HEK293 (cell line): ENCODE data around the gene RAB42.

Source experiments
- BCL11B ChIP-seq: fragments of 450-650 bp; formaldehyde crosslinking; IDR thresholded peaks from 2 replicates; pipeline ENCODE4 v1.5.1; 2016; ENCODE audit warnings: low read depth, missing biosample characterization, missing genetic modification characterization
- FEZF1 ChIP-seq: fragments of 450-650 bp; formaldehyde crosslinking; IDR thresholded peaks from 2 replicates; pipeline ENCODE4 v1.5.1; 2016; ENCODE audit warnings: missing biosample characterization, missing genetic modification characterization
- HOXD13 ChIP-seq: sonication (generic); formaldehyde crosslinking; IDR thresholded peaks from 2 replicates; pipeline ENCODE4 v1.8.0; 2022; ENCODE audit warnings: missing genetic modification reagents, borderline replicate concordance
- KLF16 ChIP-seq: fragments of 450-650 bp; formaldehyde crosslinking; IDR thresholded peaks from 2 replicates; pipeline ENCODE4 v1.5.1; 2017; ENCODE audit warnings: missing biosample characterization, missing genetic modification characterization
- PRDM1 ChIP-seq: fragments of 450-650 bp; formaldehyde crosslinking; IDR thresholded peaks from 2 replicates; pipeline ENCODE4; 2016; ENCODE audit warnings: missing biosample characterization, missing genetic modification characterization
- PRDM6 ChIP-seq: fragments of 450-650 bp; formaldehyde crosslinking; IDR thresholded peaks from 2 replicates; pipeline ENCODE4 v1.5.1; 2017; ENCODE audit warnings: missing biosample characterization, missing genetic modification characterization
- SCRT2 ChIP-seq: fragments of 450-650 bp; formaldehyde crosslinking; IDR thresholded peaks from 2 replicates; pipeline ENCODE4 v1.5.1; 2016; ENCODE audit warnings: missing biosample characterization, missing genetic modification characterization
- SP7 ChIP-seq: fragments of 450-650 bp; formaldehyde crosslinking; IDR thresholded peaks from 2 replicates; pipeline ENCODE4 v1.5.1; 2016; ENCODE audit warnings: missing biosample characterization, missing genetic modification characterization
- ZBTB11 ChIP-seq: fragments of 450-650 bp; formaldehyde crosslinking; conservative IDR thresholded peaks from 2 replicates; pipeline ENCODE4 v1.5.1; 2016; ENCODE audit warnings: low read depth, missing biosample characterization, missing genetic modification characterization
- ZBTB20 ChIP-seq: fragments of 450-650 bp; formaldehyde crosslinking; IDR thresholded peaks from 2 replicates; pipeline ENCODE4 v1.5.1; 2016; ENCODE audit warnings: missing biosample characterization, missing genetic modification characterization
- ZBTB44 ChIP-seq: fragments of 450-650 bp; IDR thresholded peaks from 2 replicates; pipeline ENCODE4 v1.5.1; 2018; ENCODE audit warnings: missing biosample characterization, mild to moderate bottlenecking, missing genetic modification characterization
- ZBTB48 ChIP-seq: fragments of 450-650 bp; formaldehyde crosslinking; IDR thresholded peaks from 2 replicates; pipeline ENCODE4 v1.5.1; 2016; ENCODE audit warnings: missing biosample characterization, missing genetic modification characterization
- ZFP37 ChIP-seq: fragments of 450-650 bp; formaldehyde crosslinking; IDR thresholded peaks from 2 replicates; pipeline ENCODE4 v1.5.1; 2016; ENCODE audit warnings: missing biosample characterization, missing genetic modification characterization
- ZFP69B ChIP-seq: fragments of 450-650 bp; formaldehyde crosslinking; IDR thresholded peaks from 2 replicates; pipeline ENCODE4 v1.5.1; 2016; ENCODE audit warnings: missing biosample characterization, missing genetic modification characterization
- ZIC2 ChIP-seq: fragments of 450-650 bp; formaldehyde crosslinking; IDR thresholded peaks from 2 replicates; pipeline ENCODE4 v1.5.1; 2016; ENCODE audit warnings: missing biosample characterization, missing genetic modification characterization
- ZNF132 ChIP-seq: fragments of 450-650 bp; formaldehyde crosslinking; IDR thresholded peaks from 2 replicates; pipeline ENCODE4 v1.5.1; 2017; ENCODE audit warnings: missing biosample characterization, missing genetic modification characterization, borderline replicate concordance
- ZNF19 ChIP-seq: fragments of 450-650 bp; formaldehyde crosslinking; IDR thresholded peaks from 2 replicates; pipeline ENCODE4; 2016; ENCODE audit warnings: missing biosample characterization, missing genetic modification characterization, low read depth
- ZNF221 ChIP-seq: fragments of 450-650 bp; formaldehyde crosslinking; IDR thresholded peaks from 2 replicates; pipeline ENCODE4 v1.5.1; 2017; ENCODE audit warnings: missing biosample characterization, missing genetic modification characterization, borderline replicate concordance
- ZNF223 ChIP-seq: fragments of 450-650 bp; formaldehyde crosslinking; IDR thresholded peaks from 2 replicates; pipeline ENCODE4 v1.5.1; 2016; ENCODE audit warnings: missing biosample characterization, missing genetic modification characterization
- ZNF416 ChIP-seq: fragments of 450-650 bp; formaldehyde crosslinking; IDR thresholded peaks from 2 replicates; pipeline ENCODE4 v1.5.1; 2016; ENCODE audit warnings: missing biosample characterization, missing genetic modification characterization
- ZNF561 ChIP-seq: fragments of 450-650 bp; IDR thresholded peaks from 2 replicates; pipeline ENCODE4 v1.5.1; 2018; ENCODE audit warnings: missing biosample characterization, missing genetic modification characterization, borderline replicate concordance
- ZNF580 ChIP-seq: fragments of 450-650 bp; formaldehyde crosslinking; IDR thresholded peaks from 2 replicates; pipeline ENCODE4 v1.5.1; 2016; ENCODE audit warnings: missing biosample characterization, missing genetic modification characterization
- ZNF600 ChIP-seq: fragments of 450-650 bp; formaldehyde crosslinking; IDR thresholded peaks from 2 replicates; pipeline ENCODE4 v1.5.1; 2016; ENCODE audit warnings: missing biosample characterization, missing genetic modification characterization
- ZNF610 ChIP-seq: fragments of 450-650 bp; formaldehyde crosslinking; IDR thresholded peaks from 2 replicates; pipeline ENCODE4 v1.5.1; 2016; ENCODE audit warnings: missing biosample characterization, missing genetic modification characterization, borderline replicate concordance
- ZNF623 ChIP-seq: fragments of 450-650 bp; formaldehyde crosslinking; IDR thresholded peaks from 2 replicates; pipeline ENCODE4 v1.5.1; 2016; ENCODE audit warnings: missing biosample characterization, missing genetic modification characterization
- ZNF660 ChIP-seq: fragments of 450-650 bp; IDR thresholded peaks from 2 replicates; pipeline ENCODE4 v1.5.1; 2018; ENCODE audit warnings: missing biosample characterization, mild to moderate bottlenecking, missing genetic modification characterization
- ZNF747 ChIP-seq: fragments of 450-650 bp; formaldehyde crosslinking; IDR thresholded peaks from 2 replicates; pipeline ENCODE4 v1.5.1; 2016; ENCODE audit warnings: missing biosample characterization, missing genetic modification characterization
- ZNF76 ChIP-seq: fragments of 450-650 bp; formaldehyde crosslinking; IDR thresholded peaks from 2 replicates; pipeline ENCODE4; 2016; ENCODE audit warnings: low read depth, missing biosample characterization, missing genetic modification characterization, borderline replicate concordance
- TF ChIP-seq, protein P1 (sequence below): fragments of 450-650 bp; formaldehyde crosslinking; IDR thresholded peaks from 2 replicates; pipeline ENCODE4 v1.5.1; 2016; ENCODE audit warnings: missing biosample characterization, missing genetic modification characterization
- TF ChIP-seq, protein P2 (sequence below): fragments of 450-650 bp; formaldehyde crosslinking; IDR thresholded peaks from 2 replicates; pipeline ENCODE4 v1.5.1; 2016; ENCODE audit warnings: missing biosample characterization, missing genetic modification characterization

Gene RAB42

DNA sequence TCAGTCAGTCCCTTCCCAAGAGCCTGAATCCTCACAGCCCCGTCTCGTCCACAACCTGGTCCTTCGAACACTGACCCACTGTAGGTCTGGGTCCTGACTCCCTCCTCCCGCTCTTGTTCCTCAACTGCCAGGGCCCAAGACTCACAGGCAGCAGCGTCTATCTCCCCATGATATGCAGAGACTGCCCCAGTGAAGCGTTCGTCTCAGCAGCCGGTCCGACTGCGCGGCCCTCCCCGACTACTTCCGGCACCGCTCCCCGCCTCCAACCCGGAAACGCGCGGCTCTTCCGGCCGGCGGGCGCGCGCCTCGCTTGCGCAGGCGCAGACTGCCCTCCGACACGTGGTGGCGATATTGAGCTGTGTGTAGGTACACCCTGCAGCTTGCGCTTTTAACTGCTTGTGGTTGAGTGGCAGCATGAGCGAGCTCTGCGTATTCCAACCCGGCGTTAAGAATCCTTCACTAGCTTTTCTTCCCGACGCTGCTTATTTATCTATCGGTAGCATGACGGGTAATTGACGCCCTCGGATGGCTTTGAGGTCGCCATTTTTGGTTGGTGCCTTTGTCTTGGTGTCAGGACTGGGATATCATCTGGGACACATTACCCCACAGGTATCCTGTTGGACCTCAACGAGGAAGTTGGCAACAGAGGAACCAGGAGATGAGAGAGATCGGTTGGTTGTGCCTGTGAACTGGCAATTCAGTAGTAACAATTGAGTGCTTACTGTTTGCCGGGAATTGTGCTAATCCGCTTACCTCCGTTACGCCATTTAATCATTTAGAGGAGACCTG lies 51.0 kb downstream of the RAB42 start, which contains the start of gene TAF12 (continued):
- TF ChIP-seq ZNF580 (tag by site-specific recombination) (peak; percentile 37; the same call in 1 of the 2 replicates), ZFP37 (peak; percentile 86), ZBTB48 (tag by site-specific recombination) (peak; percentile 96), ZNF660 (tag by site-specific recombination) (peak; percentile 69), ZBTB44 (peak; percentile 53; the same call in 1 of the 2 replicates), PRDM6 (tag by site-specific recombination) (no peak), BCL11B (tag by site-specific recombination) (no peak), ZBTB11 (tag by site-specific recombination) (peak; percentile 98), SP7 (tag by site-specific recombination) (peak; percentile 85), SCRT2 (peak; percentile 99), ZNF221 (tag by site-specific recombination) (no peak), HOXD13 (CRISPR knock-in tag) (no peak), ZNF561 (peak; percentile 78; the same call in 1 of the 2 replicates), ZBTB20 (peak; percentile 89; the same call in 1 of the 2 replicates), FEZF1 (peak; percentile 94), ZNF132 (no peak), KLF16 (tag by site-specific recombination) (peak; percentile 78), ZNF76 (tag by site-specific recombination) (peak; percentile 90), ZNF747 (no peak), ZIC2 (tag by site-specific recombination) (0 out of 2 replicates have a peak, but pooled peaks have one; percentile 36), ZNF600 (tag by site-specific recombination) (peak; percentile 94), ZNF223 (no peak), PRDM1 (0 out of 2 replicates have a peak, but pooled peaks have one; percentile 2), ZNF19 (tag by site-specific recombination) (no peak), ZNF610 (tag by site-specific recombination) (peak; percentile 69; the same call in 1 of the 2 replicates), ZFP69B (peak; percentile 60; the same call in 1 of the 2 replicates), ZNF623 (no peak), ZNF416 (no peak)
- TF ChIP-seq, protein P1, sequence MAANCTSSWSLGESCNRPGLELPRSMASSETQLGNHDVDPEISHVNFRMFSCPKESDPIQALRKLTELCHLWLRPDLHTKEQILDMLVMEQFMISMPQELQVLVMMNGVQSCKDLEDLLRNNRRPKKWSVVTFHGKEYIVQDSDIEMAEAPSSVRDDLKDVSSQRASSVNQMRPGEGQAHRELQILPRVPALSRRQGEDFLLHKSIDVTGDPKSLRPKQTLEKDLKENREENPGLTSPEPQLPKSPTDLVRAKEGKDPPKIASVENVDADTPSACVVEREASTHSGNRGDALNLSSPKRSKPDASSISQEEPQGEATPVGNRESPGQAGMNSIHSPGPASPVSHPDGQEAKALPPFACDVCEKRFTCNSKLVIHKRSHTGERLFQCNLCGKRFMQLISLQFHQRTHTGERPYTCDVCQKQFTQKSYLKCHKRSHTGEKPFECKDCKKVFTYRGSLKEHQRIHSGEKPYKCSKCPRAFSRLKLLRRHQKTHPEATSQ (tag by site-specific recombination) = peak; percentile 95
- TF ChIP-seq, protein P2, sequence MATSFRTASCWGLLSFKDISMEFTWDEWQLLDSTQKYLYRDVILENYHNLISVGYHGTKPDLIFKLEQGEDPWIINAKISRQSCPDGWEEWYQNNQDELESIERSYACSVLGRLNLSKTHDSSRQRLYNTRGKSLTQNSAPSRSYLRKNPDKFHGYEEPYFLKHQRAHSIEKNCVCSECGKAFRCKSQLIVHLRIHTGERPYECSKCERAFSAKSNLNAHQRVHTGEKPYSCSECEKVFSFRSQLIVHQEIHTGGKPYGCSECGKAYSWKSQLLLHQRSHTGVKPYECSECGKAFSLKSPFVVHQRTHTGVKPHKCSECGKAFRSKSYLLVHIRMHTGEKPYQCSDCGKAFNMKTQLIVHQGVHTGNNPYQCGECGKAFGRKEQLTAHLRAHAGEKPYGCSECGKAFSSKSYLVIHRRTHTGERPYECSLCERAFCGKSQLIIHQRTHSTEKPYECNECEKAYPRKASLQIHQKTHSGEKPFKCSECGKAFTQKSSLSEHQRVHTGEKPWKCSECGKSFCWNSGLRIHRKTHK (tag by site-specific recombination) = no peak
